GM19455 (cell line): ENCODE results near the gene PLXNB2.

Experiments
- ATAC-seq: cut with Tn5 transposase; IDR thresholded peaks from one replicate; pipeline ENCODE4 v1.9.1; 2021; ENCODE audit not compliant: unreplicated experiment

Gene PLXNB2

DNA sequence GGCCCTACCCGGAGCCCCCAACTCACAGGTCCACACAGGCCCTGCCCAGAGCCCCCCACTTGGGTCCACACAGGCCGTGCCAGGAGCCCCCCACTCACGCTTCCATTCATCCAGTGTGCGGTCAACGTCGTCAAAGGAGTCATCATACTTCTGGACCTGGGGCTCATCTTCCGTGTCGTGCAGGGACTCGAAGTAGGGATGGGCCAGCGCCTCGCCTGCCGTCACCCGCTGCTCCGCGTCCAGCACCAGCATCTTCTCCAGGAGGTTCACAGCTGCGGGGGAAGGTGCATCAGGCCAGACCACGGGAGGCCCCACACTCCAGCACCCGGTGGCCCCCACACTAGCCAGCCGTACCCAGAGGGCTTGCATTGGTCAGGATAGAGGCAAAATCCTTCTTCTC is 52.3 kb downstream of the PLXNB2 start:
- ATAC-seq: no peak

DNA sequence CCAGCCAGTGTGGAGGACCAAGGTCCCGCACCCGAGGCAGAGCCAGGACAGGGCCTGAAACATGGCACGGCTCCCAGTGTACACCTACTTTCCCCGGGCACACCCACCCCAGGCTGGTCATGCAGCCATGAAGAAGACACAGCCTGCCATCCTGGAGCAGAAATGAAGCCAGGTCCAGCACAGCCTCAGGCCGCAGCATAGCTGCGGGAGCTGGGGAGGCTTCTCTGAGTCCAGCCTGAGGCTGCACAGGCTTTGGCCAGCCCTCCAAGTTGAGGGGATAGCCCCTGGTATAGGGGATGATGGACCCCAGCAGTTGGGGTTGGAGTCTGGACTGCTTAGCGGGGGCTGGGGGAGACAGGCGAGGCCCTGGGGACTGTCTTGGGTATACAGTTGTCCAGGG is 53.5 kb downstream of the PLXNB2 start:
- ATAC-seq: no peak

DNA sequence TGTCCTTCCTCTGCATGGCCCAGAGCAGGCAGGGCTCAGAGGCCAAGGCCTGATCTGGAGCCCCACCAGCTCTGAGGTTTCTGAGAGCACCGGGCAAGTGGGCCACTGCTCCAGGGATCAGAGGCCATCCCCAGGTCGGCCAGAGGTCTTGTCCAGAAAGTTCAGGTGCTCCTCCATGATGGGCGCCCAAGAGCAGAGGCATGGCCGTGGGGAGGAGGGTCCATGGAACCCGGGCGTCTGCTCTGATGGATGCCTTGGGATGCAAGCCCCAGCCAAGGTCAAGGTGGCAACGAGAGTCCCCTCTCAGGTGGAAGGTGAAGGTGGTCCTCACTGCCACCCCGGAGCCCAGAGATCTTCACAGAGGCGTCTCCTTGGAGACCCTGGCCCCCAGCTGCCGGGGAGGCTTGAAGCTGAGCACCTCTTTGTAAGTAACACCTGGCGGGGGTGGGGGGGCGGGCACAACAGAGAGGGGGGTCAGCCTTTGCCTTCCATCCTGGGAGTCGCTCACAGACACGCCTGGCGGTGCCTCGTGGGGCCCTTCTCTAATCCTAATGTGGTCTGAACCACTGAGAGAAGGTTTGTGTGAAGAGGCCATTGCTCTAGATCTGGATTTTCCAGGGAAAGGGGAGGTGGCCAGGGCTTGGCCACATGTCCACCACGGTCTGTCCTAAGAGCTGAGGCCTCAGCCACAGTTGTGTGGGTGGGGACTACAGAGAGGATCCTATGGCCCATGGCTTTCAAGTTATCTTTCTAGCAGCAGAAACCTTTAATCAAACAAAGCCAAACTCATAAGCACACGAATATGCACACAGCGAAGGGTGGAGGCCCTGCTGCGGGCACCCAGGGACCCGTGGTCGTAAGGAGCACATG is 54.2 kb downstream of the PLXNB2 start:
- no peak for ATAC-seq

DNA sequence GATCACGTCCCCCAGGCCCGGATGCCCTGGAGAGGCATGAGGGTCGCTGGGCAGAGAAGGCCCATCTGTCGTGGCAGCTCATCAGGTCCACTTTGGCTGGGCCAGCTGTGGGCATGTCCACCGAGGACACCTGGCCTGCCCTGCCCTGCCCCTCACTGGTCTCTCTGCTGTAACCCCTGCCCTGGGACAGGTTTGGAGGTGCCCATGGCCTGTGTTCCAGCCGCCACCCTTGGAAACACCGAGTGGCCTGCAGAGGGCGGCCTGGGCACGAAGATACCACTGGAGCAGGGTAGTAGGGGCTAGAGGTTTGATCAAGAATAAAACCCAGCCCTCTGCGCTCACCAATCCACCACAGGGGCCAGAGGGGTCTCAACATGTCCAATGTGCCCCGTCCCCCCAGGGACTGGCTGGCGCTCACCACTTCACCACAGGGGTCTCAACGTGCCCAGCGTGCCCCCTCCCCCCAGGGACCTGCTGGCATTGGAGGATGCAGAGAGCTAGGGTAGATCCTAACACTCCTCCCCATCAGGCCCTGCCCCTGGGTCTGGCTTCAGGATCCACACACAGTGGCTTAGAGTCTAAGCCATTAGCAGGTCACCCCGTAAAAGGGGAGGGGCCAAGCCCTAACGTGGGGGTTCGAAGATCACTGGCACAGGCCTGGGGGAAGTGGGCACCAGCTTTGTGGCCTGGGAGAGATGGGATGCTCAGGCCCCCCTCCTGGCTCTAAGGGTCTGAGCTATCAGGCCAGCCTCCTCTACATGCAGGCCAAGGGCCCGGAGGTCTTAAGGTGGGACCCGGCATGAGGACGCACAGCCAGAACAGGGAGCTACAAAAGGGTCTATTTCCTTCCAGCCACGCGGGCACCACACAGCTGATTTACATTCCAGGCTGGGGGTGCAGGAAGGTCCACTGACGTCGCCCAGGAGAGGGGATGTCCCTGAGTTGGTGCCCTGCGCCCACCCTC is 55.1 kb downstream of the PLXNB2 start:
- ATAC-seq: no peak

DNA sequence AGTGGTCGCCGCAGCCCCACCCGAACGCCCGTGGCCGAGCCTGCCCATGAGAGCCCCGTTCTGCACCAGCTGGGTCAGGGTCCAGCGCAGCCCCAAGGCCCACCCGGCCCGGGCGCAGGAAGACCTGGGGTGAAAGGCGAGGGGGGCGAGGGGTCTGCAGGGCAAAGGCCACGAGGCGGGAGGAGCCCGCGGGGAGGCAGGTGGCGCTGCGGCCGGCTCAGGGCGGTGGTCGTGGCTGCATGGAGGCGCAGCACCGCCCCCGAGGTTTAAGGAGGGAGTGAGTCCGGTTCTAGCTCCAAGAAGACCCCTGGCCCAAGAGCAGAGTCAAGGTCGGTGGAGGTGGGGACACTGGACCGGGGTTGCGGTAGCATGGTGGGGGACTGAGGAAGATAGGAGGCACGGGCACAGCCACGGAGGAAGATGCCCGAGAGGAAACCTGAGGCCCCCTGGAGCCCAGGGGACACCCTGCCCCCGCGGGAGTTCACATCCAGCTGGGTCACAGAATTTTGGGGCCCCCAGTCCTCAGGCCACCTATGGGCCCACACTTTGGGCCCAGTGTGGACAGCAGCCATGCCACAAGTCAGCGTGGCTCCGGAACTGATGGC is 55.9 kb downstream of the PLXNB2 start:
- no peak for ATAC-seq

DNA sequence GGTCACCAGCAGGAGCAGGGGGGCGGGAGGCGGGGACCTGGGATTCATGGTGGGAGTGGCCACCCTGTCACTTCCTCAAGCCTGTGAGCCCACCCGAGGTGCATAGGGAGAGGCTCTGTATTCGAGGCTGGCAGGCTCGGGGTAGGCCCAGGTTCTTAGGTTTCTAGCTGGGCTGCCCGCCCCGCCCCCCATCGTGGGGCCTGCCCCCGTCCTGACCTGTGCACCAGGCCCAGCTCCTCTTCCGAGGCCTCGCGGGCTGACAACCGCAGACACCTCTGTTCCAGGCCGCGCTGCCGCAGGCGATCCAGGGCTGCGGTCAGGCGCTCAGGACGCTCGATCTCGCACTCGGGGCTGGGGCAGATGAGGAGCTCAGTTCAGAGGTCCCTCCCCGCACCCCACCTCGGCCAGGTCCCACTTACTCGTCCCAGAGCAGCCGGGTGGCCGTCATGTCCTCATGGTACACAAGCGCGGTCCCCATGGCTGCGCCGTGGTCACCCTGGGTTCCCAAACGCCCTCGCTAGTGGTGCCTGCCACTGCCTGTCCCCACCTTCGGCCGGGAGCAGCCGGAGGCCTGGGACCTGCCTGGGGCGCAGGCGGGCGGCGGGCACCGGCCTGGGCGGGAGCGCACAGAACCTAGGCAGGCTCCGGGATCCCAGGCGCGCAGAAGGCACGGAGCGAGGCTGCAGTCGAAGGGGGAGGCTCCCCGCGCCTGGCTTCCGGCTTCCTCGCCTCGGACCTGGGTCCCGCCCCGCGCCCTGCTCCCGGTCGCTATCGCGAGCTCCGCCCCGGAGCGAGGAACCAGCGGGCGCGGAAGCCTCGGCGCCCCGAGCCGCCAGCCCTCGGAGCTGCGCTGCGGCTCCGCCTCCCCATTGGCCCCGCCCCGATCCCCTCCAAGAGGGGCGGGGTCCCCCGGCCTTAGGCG is 56.6 kb downstream of the PLXNB2 start, which contains the start of gene HDAC10:
Gene HDAC10 (minus strand): TSS at position 711 of the 922 bp plus-strand sequence. CDS start 233 bp downstream, at position 478.
- ATAC-seq: no peak

DNA sequence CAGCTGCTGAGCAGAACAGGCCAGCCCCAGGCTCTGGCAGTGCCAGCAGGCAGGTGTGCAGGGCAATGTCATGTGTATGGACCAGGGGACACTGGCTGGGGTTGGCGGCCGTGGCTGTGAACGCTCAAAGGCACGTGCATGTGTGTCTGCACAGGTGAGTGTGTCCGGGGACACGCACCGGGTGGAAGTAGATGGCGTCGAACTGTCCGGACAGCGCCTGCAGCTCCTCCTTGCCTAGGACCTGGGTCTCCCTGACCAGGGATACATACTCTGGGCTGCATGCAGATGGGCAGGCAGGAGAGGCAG is 57.2 kb downstream of the PLXNB2 start:
- no peak for ATAC-seq

DNA sequence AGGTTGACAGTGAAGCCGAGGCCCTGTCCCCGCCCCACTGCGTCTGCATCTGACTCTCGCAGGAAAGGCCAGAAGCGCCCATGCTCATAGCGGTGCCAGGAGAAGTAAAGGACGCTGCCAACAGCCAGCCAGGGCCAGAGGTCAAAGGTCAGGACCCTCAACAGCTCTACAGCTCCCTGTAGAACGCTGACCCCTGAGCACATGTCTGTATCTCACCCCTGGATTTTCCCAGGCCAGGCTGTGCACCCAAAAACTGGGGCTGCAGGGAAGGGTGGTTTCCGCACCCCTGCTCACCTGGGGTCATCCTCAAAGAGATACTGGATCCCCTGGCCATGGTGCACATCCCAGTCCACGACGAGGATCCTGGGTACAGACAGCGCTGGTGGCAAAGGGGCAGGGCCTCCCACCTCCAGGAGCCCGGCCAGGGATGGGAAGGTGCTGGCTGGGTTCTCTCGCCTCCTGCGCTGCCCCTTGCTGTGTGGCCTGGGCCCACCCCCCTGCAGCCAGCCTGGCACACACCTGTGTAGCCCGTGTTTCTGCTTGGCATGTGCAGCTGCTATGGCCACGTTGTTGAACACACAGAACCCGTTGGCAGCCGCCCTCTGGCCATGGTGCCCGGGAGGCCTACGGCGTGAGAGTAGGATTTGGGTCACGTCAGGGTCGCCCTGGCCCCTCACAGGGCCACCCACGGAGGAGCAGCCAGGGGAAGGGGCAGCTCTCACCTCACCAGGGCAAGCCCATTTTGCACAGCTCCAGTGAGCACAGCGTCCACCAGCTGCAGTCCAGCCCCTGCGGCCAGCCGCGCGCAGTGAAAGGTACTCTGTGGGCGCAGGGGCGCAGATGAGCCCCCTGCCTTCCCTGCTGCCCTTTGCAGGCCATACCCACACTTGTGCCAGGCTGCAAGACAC is 57.9 kb downstream of the PLXNB2 start:
- no peak for ATAC-seq

DNA sequence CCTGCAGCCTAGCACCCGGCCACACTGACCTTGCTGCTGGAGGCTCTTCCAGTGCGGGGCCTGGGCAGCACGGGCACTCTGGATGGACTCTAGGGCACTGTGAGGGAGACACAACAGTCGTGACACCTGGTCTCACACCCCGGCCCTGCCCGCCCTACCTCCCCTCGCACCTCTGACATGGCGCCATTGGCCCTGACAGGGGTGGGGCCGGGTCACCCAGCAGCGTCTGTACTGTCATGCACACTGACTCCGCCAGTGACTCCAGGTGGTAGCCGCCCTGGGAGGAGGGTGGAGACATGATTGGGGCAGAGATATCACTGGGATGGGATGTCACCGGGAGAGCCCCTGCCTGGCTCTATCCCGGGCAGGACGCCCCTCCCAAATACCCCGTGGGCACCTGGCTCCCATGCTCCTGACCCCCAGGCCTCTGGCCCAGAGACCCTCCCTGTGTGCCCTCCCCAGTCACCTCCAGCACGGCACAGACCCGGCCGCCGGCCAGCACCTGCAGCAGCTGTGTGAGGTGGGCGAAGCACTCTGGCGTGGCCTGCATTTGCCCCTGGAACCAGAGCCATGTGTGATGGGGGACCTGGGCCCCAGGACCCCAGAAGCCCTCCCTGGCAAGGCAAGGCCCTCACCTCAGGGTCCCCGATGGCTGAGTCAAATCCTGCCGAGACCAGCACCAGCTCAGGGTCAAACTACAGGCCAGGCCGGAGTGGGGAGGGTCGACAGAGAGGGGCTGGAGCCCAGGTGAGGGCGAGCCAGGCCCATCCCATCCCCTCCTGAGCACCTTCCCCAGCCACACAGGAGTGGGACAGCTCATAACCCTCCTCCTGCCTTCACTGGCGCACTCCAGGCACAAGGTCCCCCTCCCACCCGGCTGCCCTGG is 59.0 kb downstream of the PLXNB2 start:
- ATAC-seq: no peak

DNA sequence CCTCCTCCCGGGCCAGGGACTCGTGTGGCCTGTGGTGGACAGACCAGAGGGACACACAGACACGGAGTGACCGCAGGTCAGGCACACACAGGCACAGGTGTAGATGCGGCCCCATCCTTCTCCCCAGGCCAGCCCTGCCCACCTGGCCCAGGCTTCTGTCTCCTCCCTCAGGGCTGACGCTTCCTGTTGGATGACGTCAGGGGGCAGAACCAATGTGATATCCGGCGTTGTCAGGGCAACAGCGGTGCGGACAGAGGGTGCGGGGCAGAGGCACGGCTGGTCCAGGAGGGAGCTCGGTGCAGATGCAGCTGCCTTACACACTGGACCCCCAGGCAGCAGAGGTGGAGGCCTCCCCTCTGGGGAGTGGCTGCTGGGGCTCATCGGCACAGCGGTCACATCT is 59.7 kb downstream of the PLXNB2 start:
- no peak for ATAC-seq

DNA sequence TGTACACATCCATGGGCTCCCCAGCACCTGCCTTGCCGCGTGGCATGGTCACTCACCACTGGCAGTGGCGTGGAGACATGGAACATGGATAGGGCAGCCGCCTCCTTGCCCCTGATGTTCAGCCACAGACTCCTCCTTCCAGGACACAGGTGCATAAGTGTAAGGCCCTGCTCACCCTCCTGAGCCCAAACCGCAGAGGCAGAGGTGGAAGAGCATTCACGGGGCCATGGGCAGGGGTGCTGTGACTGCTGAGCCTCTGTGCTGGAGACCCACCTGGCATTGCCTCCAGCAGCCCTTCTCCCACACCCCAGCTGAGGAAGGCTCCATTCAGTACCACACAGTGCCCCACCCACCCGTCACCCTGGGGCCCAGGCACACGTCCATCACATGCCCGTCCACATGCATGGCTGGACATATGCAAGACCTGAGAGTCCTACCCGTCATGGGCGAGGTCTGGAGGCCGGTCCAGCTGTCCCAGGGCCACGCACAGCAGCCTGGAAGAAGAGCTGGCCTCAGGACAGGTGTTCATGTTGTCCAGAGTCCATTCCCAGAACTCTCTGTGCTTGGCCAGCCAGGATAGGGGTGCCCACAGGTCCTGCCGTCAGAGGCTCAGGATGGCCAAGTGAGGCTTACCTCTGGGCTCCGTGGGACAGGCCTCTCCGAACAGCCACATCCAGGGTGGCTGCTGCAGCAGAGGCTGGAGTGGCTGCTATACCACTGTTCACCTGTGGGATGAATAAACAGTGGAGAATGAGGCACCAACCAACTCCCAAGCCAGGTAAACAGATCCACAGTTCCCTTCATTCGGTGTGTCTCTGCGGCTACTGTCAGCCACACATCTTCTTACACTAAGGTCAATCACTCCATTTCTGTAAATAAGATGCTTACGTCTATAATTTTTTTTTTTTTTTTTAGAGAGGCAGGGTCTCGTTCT is 60.9 kb downstream of the PLXNB2 start:
- ATAC-seq: no peak

DNA sequence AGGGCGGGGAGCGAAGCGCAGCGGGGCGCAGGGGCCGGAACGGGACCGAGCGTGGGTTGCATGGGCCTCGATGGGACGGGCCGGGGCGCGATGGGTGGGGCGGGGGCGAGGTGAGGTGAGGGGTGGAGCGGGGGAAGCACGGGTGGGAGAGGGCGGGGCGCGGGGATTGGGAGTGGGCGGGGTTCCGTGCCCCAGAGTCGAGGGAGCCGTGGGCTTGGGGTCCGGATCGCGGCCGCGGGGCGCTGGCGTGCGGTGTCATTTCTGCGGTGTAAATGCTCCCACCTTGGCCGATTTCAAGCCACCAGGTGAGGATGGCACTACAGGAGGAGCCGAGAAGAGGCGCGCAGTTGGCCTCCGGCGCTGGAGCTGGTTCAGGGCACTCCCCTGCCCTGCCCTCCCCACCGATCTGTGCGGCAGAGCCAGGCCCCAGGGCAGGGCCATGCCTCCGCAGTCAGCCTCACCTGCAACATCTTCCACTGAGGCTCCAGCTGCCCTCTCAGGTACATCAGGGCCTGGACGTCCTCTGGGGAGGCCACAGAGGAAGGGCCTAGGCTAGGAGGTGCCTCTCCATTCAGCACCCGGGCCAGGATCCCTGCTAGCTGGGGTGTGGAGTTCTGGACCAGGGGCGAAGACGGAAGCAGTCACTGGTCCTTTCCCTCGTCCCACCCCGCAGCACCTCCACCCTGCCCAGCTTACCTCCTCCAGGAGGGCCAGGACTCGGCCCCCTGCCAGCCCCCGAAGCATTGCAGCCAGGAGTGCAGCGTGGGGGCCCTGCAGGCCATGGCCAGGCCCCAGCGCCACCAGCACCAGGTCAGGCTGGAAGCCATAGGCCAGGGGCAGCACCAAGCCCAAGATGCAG is 62.0 kb downstream of the PLXNB2 start:
- no peak for ATAC-seq

DNA sequence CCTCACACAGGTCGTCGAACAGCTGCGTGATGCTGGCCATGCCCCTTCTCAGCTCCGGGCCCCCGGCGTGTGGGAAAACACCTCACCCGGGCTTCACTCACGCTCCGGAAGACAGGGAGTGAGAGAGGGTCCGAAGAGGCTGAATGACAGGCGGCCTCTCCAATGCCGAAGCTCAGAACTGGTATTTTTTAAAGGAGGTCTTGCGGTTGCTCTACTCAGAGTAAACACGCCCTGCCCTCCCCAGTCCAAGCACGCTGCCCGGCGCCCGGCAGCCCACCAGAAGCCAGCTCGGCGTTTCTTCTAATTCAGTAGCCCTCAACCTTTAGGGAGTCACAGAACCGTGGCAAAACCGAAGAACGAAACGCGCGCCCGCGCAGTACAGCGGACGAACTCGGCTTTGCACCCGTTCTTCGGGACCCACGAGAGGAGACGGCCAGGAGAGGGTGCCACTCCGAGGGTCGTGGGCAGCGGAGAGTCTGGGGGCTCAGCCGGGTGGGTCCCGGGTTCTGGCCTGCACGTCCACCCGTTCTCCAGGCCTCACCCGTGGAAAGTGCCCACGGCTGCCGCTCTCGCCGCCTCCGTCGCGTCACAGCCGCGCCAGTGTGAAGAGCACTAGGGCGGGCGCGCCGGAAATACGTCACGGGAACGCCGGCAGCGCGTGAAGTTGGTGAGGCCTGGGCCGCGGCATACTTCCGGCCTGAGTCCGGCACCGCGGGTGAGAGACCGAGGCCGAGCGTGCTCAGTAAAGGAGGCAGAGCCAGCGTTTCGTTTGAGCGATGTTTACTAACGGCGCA is 62.8 kb downstream of the PLXNB2 start, which contains the start of gene TUBGCP6:
Gene TUBGCP6 (minus strand): TSS at position 604 of the 794 bp plus-strand sequence. CDS start 564 bp downstream, at position 40.
- ATAC-seq: peak; percentile 64

DNA sequence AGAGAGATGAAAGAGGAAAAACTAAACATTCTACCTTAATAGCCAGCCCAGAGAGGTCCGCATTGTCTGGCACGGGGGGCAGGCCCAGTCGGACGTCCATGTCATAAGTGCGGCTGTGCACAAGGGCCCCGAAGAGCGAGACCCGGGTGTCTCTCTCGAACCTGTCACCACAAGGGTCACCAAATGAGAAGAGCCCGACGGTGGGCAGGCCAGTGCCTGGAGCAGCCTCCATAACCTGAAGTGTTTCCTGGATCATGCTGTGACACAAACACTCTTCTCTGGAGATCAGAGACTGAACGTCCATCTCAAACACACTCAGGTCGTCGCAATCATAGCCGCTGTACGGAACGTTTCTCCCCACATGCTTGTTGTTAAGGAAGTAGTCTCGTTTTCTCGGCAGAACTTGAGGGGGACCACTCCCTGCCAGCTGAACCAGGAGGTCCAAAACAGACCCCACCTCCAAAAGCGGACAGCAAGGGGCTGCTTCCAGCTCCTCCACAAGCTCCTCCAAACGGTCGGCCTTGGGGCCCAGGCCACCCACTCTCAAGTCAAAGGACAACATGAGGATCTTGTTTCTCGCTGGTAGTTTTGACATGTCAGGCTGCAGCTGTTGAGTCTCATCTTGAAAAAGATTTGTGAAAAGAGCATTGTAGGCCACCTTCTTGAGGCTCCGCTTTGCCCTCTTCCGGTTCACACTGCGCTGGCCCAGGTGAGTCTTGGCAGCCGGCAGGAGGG is 63.6 kb downstream of the PLXNB2 start:
- ATAC-seq: no peak
